H1 (cell line): ENCODE results near the gene FLVCR2. TPM values are rescaled to one million over a fixed set of nuclear protein-coding genes. Genes with fewer than 3 reads are reported as not detected.

Experiments used
- CTCF ChIA-PET: fragments of 300-600 bp; sonication (Branson Sonifier 250); formaldehyde crosslinking; loops from one replicate; lab custom pipeline; 2021; ENCODE audit not compliant: partially characterized antibody; lab: Charles Lee
- POLR2A ChIA-PET: fragments of 300-600 bp; sonication (Branson Sonifier 250); formaldehyde crosslinking; loops from one replicate; lab custom pipeline; 2021; ENCODE audit warnings: inconsistent platforms; ENCODE audit not compliant: partially characterized antibody; lab: Charles Lee
- DNase-seq, 2 experiments: peaks; one replicate each; pipeline versions ENCODE4 v3.0.0 to v3.0.0-alpha.2; 2010 to 2022; ENCODE audit warnings: low spot score in 2 of 2, low read depth in 1 of 2, mixed read lengths in 1 of 2
- FAIRE-seq: peaks from 2 replicates; lab custom pipeline; 2011; peaks lifted over from hg19 to GRCh38; lab: Jason Lieb, UNC
- H2AFZ ChIP-seq: 2 replicates; pipeline ENCODE4 v1.8.1; 2012; ENCODE audit warnings: low read length, inconsistent platforms
- H2AK5ac ChIP-seq: 2 replicates; pipeline ENCODE4 v1.6.1; 2013; ENCODE audit warnings: low read depth, low read length
- H2BK120ac ChIP-seq: replicated peaks from 2 replicates; pipeline ENCODE3; 2013; ENCODE audit warnings: low read depth, low read length, inconsistent platforms
- H2BK12ac ChIP-seq: 2 replicates; pipeline ENCODE4 v1.6.1; 2013; ENCODE audit warnings: low read depth, low read length
- H2BK15ac ChIP-seq: 2 replicates; pipeline ENCODE4 v1.6.1; 2013; ENCODE audit warnings: low read length
- H2BK20ac ChIP-seq: 2 replicates; pipeline ENCODE4 v1.6.1; 2013; ENCODE audit warnings: low read length
- H2BK5ac ChIP-seq: 2 replicates; pipeline ENCODE4 v1.6.1; 2013; ENCODE audit warnings: low read depth, low read length
- H3K14ac ChIP-seq: 2 replicates; pipeline ENCODE4 v1.6.1; 2013; ENCODE audit warnings: inconsistent platforms; ENCODE audit not compliant: insufficient read length
- H3K18ac ChIP-seq: 2 replicates; pipeline ENCODE4 v1.6.1; 2013; ENCODE audit warnings: low read length; ENCODE audit errors: extremely low read depth
- H3K23ac ChIP-seq: 2 replicates; pipeline ENCODE4 v1.6.1; 2013; ENCODE audit warnings: inconsistent platforms; ENCODE audit not compliant: insufficient read length
- H3K23me2 ChIP-seq: 2 replicates; pipeline ENCODE4 v1.6.1; 2013; ENCODE audit warnings: low read depth, low read length
- H3K27ac ChIP-seq: 2 replicates; pipeline ENCODE4 v1.6.1; 2011; ENCODE audit warnings: low read depth, low read length, inconsistent platforms
- H3K27me3 ChIP-seq, 4 experiments: replicated peaks in 1 of 4; 1 replicate in 1 of 4; 2 replicates in 3 of 4; pipeline versions ENCODE4 v1.6.1 to v1.8.1; 2011 to 2013; ENCODE audit warnings: low read length in 3 of 4, mild to moderate bottlenecking in 3 of 4, inconsistent platforms in 2 of 4, mixed read lengths in 2 of 4, moderate library complexity in 1 of 4; ENCODE audit not compliant: control insufficient read depth in 3 of 4, insufficient read depth in 3 of 4; ENCODE audit errors: extremely low read depth in 1 of 4
- H3K36me3 ChIP-seq, 4 experiments: 2 replicates each; pipeline versions ENCODE4 v1.6.1 to v1.8.1; 2011 to 2013; ENCODE audit warnings: mild to moderate bottlenecking in 4 of 4, low read length in 3 of 4, moderate library complexity in 2 of 4, control low read depth in 1 of 4, inconsistent platforms in 1 of 4; ENCODE audit not compliant: insufficient read depth in 4 of 4, control insufficient read depth in 2 of 4
- H3K4ac ChIP-seq: replicated peaks from 2 replicates; pipeline ENCODE3; 2013; ENCODE audit warnings: low read length, low read depth, mixed read lengths, inconsistent platforms; ENCODE audit not compliant: insufficient read length
- H3K4me1 ChIP-seq, 4 experiments: replicated peaks in 1 of 4; 1 replicate in 1 of 4; 2 replicates in 3 of 4; pipeline versions ENCODE4 v1.6.1 to v1.8.1; 2011 to 2013; ENCODE audit warnings: low read length in 3 of 4, inconsistent platforms in 2 of 4, mixed read lengths in 1 of 4; ENCODE audit not compliant: insufficient read depth in 4 of 4, control insufficient read depth in 3 of 4
- H3K4me2 ChIP-seq, 2 experiments: 2 replicates each; pipeline versions ENCODE4 v1.6.1 to v1.8.1; 2011 to 2013; ENCODE audit warnings: low read depth in 2 of 2, low read length in 2 of 2, control low read depth in 1 of 2, inconsistent platforms in 1 of 2, mild to moderate bottlenecking in 1 of 2; ENCODE audit not compliant: insufficient read depth in 1 of 2
- H3K4me3 ChIP-seq, 4 experiments: fragments of 200-600, 300-600 bp in 1 of 4; sonication (generic), shearing (Covaris generic), sonication (Bioruptor Twin) in 1 of 4; 2 replicates each; pipeline versions ENCODE4 v1.5.1 to v1.8.1; 2011 to 2016; ENCODE audit warnings: low read length in 4 of 4, low read depth in 3 of 4, control low read depth in 2 of 4, inconsistent platforms in 2 of 4, mild to moderate bottlenecking in 2 of 4, mixed read lengths in 1 of 4, moderate library complexity in 1 of 4; ENCODE audit not compliant: insufficient read depth in 2 of 4; ENCODE audit errors: extremely low read depth in 1 of 4
- H3K56ac ChIP-seq: replicated peaks from 2 replicates; pipeline ENCODE3; 2013; ENCODE audit warnings: low read depth, mild to moderate bottlenecking, mixed read lengths, low read length, inconsistent platforms; ENCODE audit not compliant: insufficient read length
- H3K79me1 ChIP-seq: 2 replicates; pipeline ENCODE4 v1.6.1; 2013; ENCODE audit warnings: low read depth, low read length, control low read depth
- H3K79me2 ChIP-seq, 2 experiments: 2 replicates each; pipeline versions ENCODE4 v1.6.1 to v1.8.1; 2012 to 2013; ENCODE audit warnings: low read length in 2 of 2, mild to moderate bottlenecking in 2 of 2, inconsistent platforms in 1 of 2; ENCODE audit not compliant: insufficient read depth in 2 of 2, control insufficient read depth in 1 of 2
- H3K9ac ChIP-seq, 4 experiments: replicated peaks in 1 of 4; 1 replicate in 1 of 4; 2 replicates in 3 of 4; pipeline versions ENCODE4 v1.6.1 to v1.8.1; 2011 to 2013; ENCODE audit warnings: low read depth in 3 of 4, low read length in 3 of 4, control low read depth in 2 of 4, mild to moderate bottlenecking in 2 of 4, moderate library complexity in 2 of 4, inconsistent platforms in 1 of 4; ENCODE audit errors: extremely low read depth in 1 of 4
- H3K9me3 ChIP-seq, 2 experiments: 2 replicates each; pipeline versions ENCODE4 v1.6.1 to v1.8.1; 2012 to 2013; ENCODE audit warnings: mild to moderate bottlenecking in 2 of 2, moderate library complexity in 2 of 2, control low read depth in 1 of 2, inconsistent platforms in 1 of 2, low read depth in 1 of 2, low read length in 1 of 2, mixed read lengths in 1 of 2; ENCODE audit not compliant: insufficient read depth in 2 of 2
- H4K20me1 ChIP-seq, 2 experiments: replicated peaks in 1 of 2; 2 replicates each; pipeline versions ENCODE3 to v1.8.1; 2011 to 2013; ENCODE audit warnings: inconsistent platforms in 2 of 2, low read length in 2 of 2, mild to moderate bottlenecking in 1 of 2; ENCODE audit not compliant: insufficient read depth in 2 of 2, control insufficient read depth in 1 of 2
- H4K5ac ChIP-seq: 2 replicates; pipeline ENCODE4 v1.6.1; 2013; ENCODE audit warnings: low read length, low read depth, mixed read lengths, inconsistent platforms; ENCODE audit not compliant: insufficient read length
- H4K8ac ChIP-seq: 2 replicates; pipeline ENCODE4 v1.8.0; 2013; ENCODE audit warnings: mild to moderate bottlenecking, moderate library complexity, low read length, inconsistent platforms; ENCODE audit not compliant: insufficient read depth; ENCODE audit errors: extremely low read depth
- H4K91ac ChIP-seq: replicated peaks from 2 replicates; pipeline ENCODE3; 2013; ENCODE audit warnings: low read length, mixed read lengths, inconsistent platforms; ENCODE audit not compliant: insufficient read length
- ATF3 ChIP-seq: IDR thresholded peaks from 2 replicates; pipeline ENCODE4 v1.6.1; 2011; ENCODE audit warnings: low read depth, mild to moderate bottlenecking, low read length; ENCODE audit not compliant: insufficient read depth
- CHD1 ChIP-seq: IDR thresholded peaks from 2 replicates; pipeline ENCODE4 v1.6.1; 2012; ENCODE audit warnings: low read depth, low read length, improper control_type of control experiment
- RBBP5 ChIP-seq: IDR thresholded peaks from 2 replicates; pipeline ENCODE4 v1.7.1; 2012; ENCODE audit warnings: low read depth, mild to moderate bottlenecking, inconsistent platforms, low read length, moderate library complexity, borderline replicate concordance
- RFX5 ChIP-seq: IDR thresholded peaks from 2 replicates; pipeline ENCODE4 v1.6.1; 2011; ENCODE audit warnings: low read depth, low read length, improper control_type of control experiment, borderline replicate concordance
- SIRT6 ChIP-seq: IDR thresholded peaks from one replicate; pipeline ENCODE4 v1.7.1; 2012; ENCODE audit warnings: low read length, inconsistent platforms
- WGBS, 2 experiments: shearing (Covaris generic) in 1 of 2; methylation state at CpG; one replicate each; pipeline versions ENCODE4 v1.1.6 to v1.1.7; 2013 to 2015; ENCODE audit warnings: low lambda C conversion rate in 2 of 2, mixed read lengths in 2 of 2, inconsistent platforms in 1 of 2, low coverage in 1 of 2, missing lambda C conversion rate in 1 of 2; ENCODE audit not compliant: insufficient replicate concordance in 2 of 2, insufficient coverage in 1 of 2, insufficient read length in 1 of 2; ENCODE audit errors: extremely low coverage in 1 of 2, missing lambda C conversion rate in 1 of 2; 5-methylcytosine and 5-hydroxymethylcytosine counted together
- polyA plus RNA-seq, 7 experiments: library from polyadenylated mRNA; depleted of rRNA in 3 of 7; stranded (reverse) in 5 of 7; unstranded in 2 of 7; fragments of >200 nt in 5 of 7; fragments of 200-250 nt in 2 of 7; gene quantifications; 1 replicate in 5 of 7; 2 replicates in 1 of 7; 4 replicates in 1 of 7; pipeline versions ENCODE4 v1.2.1 to v1.2.3, GENCODE V29; 2011 to 2013; ENCODE audit warnings: missing spikeins in 2 of 7, mixed read lengths in 2 of 7
- total RNA-seq: library from RNA; stranded (reverse); fragmentation: NEBNext Ultra II Directional; extraction: Animal tissue kit (Norgen Biotek cat#: 25700); gene quantifications from 2 replicates; pipeline ENCODE4 v1.2.1, GENCODE V29; 2021

FLVCR2 gene
- total and polyA plus RNA-seq, 2 of the 8 experiments (the other 6 are each of a cell fraction or from before 2014, with no cell fraction given) = 7.1 to 8.2 TPM

- Histone ChIP-seq H3K79me2 (no peaks in the 10 kb centered on the region), H2AFZ (no peak overlapping the region), H2BK20ac (no peak overlapping the region), H4K91ac (no peak overlapping the region), H3K23ac (no peak overlapping the region), H3K4me3 (no peak overlapping the region), H4K8ac (no peak overlapping the region), H3K18ac (no peak overlapping the region), H3K14ac (no peak overlapping the region), H3K23me2 (no peaks in the 10 kb centered on the region), H4K20me1 (no peaks in the 10 kb centered on the region), H3K9me3 (no peaks in the 10 kb centered on the region), H3K36me3 (no peaks in the 10 kb centered on the region), H4K5ac (no peak overlapping the region), H3K4me2 (no peak overlapping the region), H3K4me1 (peaks cover 0 to 6% (median 1%) of the 10 kb centered on the region in 4 experiments; a peak in 2 of 7 replicates), H2BK12ac (no peak overlapping the region), H3K27me3 (peaks cover 0 to 2% (median 0%) of the 10 kb centered on the region in 4 experiments; a peak in 1 of 7 replicates), H2BK5ac (no peak overlapping the region), H2BK120ac (no peak overlapping the region), H3K9ac (no peak overlapping the region), H3K4ac (no peak overlapping the region), H3K27ac (no peak overlapping the region), H3K56ac (no peak overlapping the region), H2BK15ac (no peak overlapping the region)
- DNase-seq (no peak), FAIRE-seq (no peak)
- 92% methylated on average over 13 of the region's 13 CpGs; no CpG with 5 or more reads in 1 of the 2 experiments for WGBS, 2 experiments
- CTCF ChIA-PET = interaction anchor here (1.0 to 6.5 kb wide), 8 partner anchors 10 to 240 kb away, joined by 3 to 39 read pairs (median 4); no protein-coding TSS in a partner anchor
- POLR2A ChIA-PET = no interaction called here
- no peak for TF ChIP-seq ATF3
- TF ChIP-seq RBBP5 = no peak
- no peak for TF ChIP-seq SIRT6
- TF ChIP-seq RFX5 = no peak
- TF ChIP-seq CHD1 = no peak
- TF ChIP-seq, all 59 proteins: peak for 0
- H2AK5ac ChIP-seq = no peak overlapping the region
- no peaks in the 10 kb centered on the region for H3K79me1 ChIP-seq
Observed at GRCh38 chr14:75545907-75546306, 32.5 kb upstream of the FLVCR2 start.
